Natural killer cell (primary cell): Measurements from ENCODE around the gene RNF169. TPM values are rescaled to one million over a fixed set of nuclear protein-coding genes. Genes with fewer than 3 reads are reported as not detected.
"Not testable (repeated sequence)": the region's sequence is repeated elsewhere in the genome, so short reads cannot be mapped to it uniquely, and the experiment has no call there.

Experiments
- ATAC-seq, 3 donors: fragments of 150-1000 bp in 2 of 3; fragments of 200-7000 bp in 1 of 3; cut with Tn5 transposase; 1 replicate in 1 of 3; 2 replicates in 2 of 3; pipeline ENCODE4 v1.10.0; 2021; ENCODE audit warnings: mild to moderate bottlenecking in 2 of 3, moderate library complexity in 2 of 3
- DNase-seq, 2 donors: peaks; one replicate each; pipeline versions ENCODE4 v3.0.0 to v3.0.0-alpha.2; 2013 to 2021; ENCODE audit warnings: mixed read lengths in 1 of 2
- H3K27ac ChIP-seq: one replicate; pipeline ENCODE4 v1.5.1; 2013; ENCODE audit warnings: mild to moderate bottlenecking, low read length
- H3K27me3 ChIP-seq: one replicate; pipeline ENCODE4 v1.6.1; 2013; ENCODE audit warnings: low read length; ENCODE audit not compliant: control insufficient read depth, insufficient read depth
- H3K36me3 ChIP-seq: one replicate; pipeline ENCODE4 v1.6.1; 2013; ENCODE audit warnings: low read length; ENCODE audit not compliant: control insufficient read depth, insufficient read depth
- H3K4me1 ChIP-seq: one replicate; pipeline ENCODE4 v1.6.1; 2013; ENCODE audit warnings: low read length; ENCODE audit not compliant: control insufficient read depth, insufficient read depth
- H3K4me3 ChIP-seq: one replicate; pipeline ENCODE4 v1.5.1; 2013; ENCODE audit warnings: low read length
- H3K9me3 ChIP-seq: one replicate; pipeline ENCODE4 v1.6.1; 2013; ENCODE audit warnings: low read length; ENCODE audit not compliant: control insufficient read depth, insufficient read depth
- H3K27ac Mint-ChIP-seq, 2 donors: one replicate each; pipeline ENCODE4 v1.8.0; 2022; ENCODE audit warnings: mild to moderate bottlenecking in 2 of 2, mixed read lengths in 2 of 2, moderate library complexity in 1 of 2
- H3K27me3 Mint-ChIP-seq, 2 donors: one replicate each; pipeline ENCODE4 v1.8.0; 2022; ENCODE audit warnings: low read depth in 2 of 2, mixed read lengths in 2 of 2
- H3K36me3 Mint-ChIP-seq: one replicate; pipeline ENCODE4 v1.8.0; 2022; ENCODE audit warnings: mixed read lengths
- H3K4me1 Mint-ChIP-seq, 2 donors: one replicate each; pipeline ENCODE4 v1.8.0; 2022; ENCODE audit warnings: mixed read lengths in 2 of 2
- H3K4me3 Mint-ChIP-seq: one replicate; pipeline ENCODE4 v1.8.0; 2022; ENCODE audit warnings: mild to moderate bottlenecking, moderate library complexity, mixed read lengths
- H3K9me3 Mint-ChIP-seq, 2 donors: one replicate each; pipeline ENCODE4 v1.8.0; 2022; ENCODE audit warnings: mixed read lengths in 2 of 2
- WGBS: methylation state at CpG from one replicate; pipeline ENCODE4 v1.1.7; 2013; ENCODE audit warnings: missing lambda C conversion rate; ENCODE audit not compliant: insufficient coverage; 5-methylcytosine and 5-hydroxymethylcytosine counted together
- intact Hi-C: fragments of 100-400 bp; cut with micrococcal nuclease; formaldehyde crosslinking; loops from one replicate; pipeline ENCODE4 v1.14.2; 2022
- total RNA-seq, 4 donors: library from RNA; stranded (reverse); fragments of 120-200 nt in 1 of 4; gene quantifications; one replicate each; pipeline versions ENCODE4 v1.2.3 to v1.2.4, GENCODE V29; 2013 to 2022
- TF ChIP-seq, protein P1 (sequence below): fragments of 200-600 bp; IDR thresholded peaks from one replicate; pipeline ENCODE4 v1.8.0; 2022; ENCODE audit warnings: antibody characterized with exemption

The RNF169 gene
- total RNA-seq, 3 donors from 2014 or later (not counting 1 experiment from before 2014, with no cell fraction given), result 29.1 to 39.8 (median 37.9) TPM

DNA sequence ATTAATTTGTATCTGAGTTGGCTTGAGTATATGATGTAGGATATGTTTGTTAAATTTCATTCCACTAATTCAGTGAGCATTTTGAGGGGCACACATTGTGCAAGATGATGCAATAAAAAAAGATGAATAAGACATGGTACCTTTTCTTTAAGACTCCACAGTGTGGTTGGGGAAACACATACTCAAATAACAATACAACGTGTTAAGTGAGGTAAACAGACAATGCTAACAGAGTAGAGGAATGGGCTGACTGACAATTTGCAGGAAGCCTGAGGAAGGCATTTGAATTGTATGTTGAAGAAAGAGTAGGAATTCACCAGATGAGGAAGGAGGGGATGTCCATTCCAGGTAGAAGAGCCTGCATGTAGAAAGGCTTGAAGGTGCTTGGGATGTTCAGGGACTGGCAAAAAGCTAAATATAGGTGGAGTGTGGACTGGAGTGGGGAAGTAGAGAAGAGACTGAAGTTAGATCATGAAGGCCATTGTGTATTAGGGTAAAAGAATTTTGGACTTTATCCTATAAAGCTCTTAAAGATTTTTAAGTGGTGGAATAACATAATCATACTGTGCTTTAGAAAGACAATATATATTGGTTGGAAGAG is 6.8 kb downstream of the RNF169 start:
- Histone ChIP-seq H3K9me3 (no peaks in the 10 kb centered on the region), H3K27ac (no peak overlapping the region)
- H3K9me3 Mint-ChIP-seq, result no peaks in the 10 kb centered on the region

DNA sequence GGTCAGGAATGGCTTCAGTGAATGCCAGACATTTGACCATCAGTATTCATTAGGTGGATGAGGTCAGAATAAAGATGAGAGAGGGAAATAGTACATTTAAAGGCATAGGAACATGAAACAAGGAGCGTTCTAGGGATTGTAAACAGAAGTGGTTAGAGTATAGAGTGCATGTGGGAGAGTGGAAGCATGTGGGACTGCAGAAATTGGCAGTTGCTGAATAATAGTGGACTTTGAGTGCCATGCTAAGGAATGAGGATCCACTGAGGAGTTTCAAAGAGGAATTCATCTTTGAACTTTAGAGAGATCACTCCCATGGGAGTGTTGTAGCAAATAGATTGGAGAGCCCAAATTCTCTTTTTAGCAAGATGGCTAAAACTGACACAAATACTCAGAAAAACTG is 7.9 kb downstream of the RNF169 start:
- 97% methylated on average over 1 of the region's 1 CpG for WGBS

More for the DNA sequence above, 6.8 kb downstream of the RNF169 start:
- intact Hi-C loops, result no loop called here
- no peak overlapping the region for H3K4me3 Mint-ChIP-seq
- Histone ChIP-seq H3K4me3 (no peak overlapping the region), H3K27me3 (no peaks in the 10 kb centered on the region), H3K36me3 (no peaks in the 10 kb centered on the region), H3K4me1 (peaks cover 10% of the 10 kb centered on the region)
- TF ChIP-seq, protein P1, sequence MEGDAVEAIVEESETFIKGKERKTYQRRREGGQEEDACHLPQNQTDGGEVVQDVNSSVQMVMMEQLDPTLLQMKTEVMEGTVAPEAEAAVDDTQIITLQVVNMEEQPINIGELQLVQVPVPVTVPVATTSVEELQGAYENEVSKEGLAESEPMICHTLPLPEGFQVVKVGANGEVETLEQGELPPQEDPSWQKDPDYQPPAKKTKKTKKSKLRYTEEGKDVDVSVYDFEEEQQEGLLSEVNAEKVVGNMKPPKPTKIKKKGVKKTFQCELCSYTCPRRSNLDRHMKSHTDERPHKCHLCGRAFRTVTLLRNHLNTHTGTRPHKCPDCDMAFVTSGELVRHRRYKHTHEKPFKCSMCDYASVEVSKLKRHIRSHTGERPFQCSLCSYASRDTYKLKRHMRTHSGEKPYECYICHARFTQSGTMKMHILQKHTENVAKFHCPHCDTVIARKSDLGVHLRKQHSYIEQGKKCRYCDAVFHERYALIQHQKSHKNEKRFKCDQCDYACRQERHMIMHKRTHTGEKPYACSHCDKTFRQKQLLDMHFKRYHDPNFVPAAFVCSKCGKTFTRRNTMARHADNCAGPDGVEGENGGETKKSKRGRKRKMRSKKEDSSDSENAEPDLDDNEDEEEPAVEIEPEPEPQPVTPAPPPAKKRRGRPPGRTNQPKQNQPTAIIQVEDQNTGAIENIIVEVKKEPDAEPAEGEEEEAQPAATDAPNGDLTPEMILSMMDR, result no peak
- H3K4me1 Mint-ChIP-seq, result peaks cover 20 to 29% of the 10 kb centered on the region in 2 donors
- WGBS, result 57% methylated on average over 1 of the region's 1 CpG
- ATAC-seq, result peak in 2 of 3 donors; percentile 40 to 47
- DNase-seq, result no peak
- peak overlapping the region; percentile 2 to 14 for H3K27ac Mint-ChIP-seq
- H3K36me3 Mint-ChIP-seq, result no peaks in the 10 kb centered on the region
- no peaks in the 10 kb centered on the region for H3K27me3 Mint-ChIP-seq

DNA sequence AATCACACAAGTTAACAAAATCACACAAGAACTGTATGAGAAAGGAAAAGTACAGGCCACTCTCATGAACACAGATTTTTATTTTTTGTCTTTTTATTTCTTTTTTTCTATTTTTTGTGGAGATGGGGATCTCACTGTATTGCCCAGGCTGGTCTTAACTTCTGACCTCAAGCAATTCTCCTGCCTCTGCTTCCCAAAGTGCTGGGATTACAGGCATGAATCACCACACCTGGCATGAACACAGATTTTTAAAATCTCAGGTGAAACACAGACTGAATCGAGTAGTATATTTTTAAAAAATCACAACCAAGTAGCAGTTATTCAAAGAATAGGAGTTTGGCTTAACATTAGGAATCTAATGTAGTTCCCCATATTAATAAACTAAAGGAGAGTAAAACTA is 18.3 kb downstream of the RNF169 start:
- H3K36me3 Mint-ChIP-seq, result no peaks in the 10 kb centered on the region
- no peak overlapping the region for H3K27ac ChIP-seq
- no CpG with 5 or more reads among the region's 1 CpG for WGBS
- H3K9me3 ChIP-seq, result no peaks in the 10 kb centered on the region
- H3K36me3 ChIP-seq, result no peaks in the 10 kb centered on the region
- H3K27ac Mint-ChIP-seq, result peak overlapping the region in 1 of 2 donors; percentile 42
- no peak for DNase-seq
- H3K4me1 ChIP-seq, result peaks cover 21% of the 10 kb centered on the region
- H3K4me3 Mint-ChIP-seq, result no peak overlapping the region
- H3K27me3 ChIP-seq, result no peaks in the 10 kb centered on the region
- peaks cover 61 to 70% of the 10 kb centered on the region in 2 donors for H3K4me1 Mint-ChIP-seq
- H3K4me3 ChIP-seq, result no peak overlapping the region
- no peak for ATAC-seq
- no peaks in the 10 kb centered on the region for H3K9me3 Mint-ChIP-seq
- TF ChIP-seq, protein P1, result no peak
- intact Hi-C loops, result no loop called here
- no peaks in the 10 kb centered on the region for H3K27me3 Mint-ChIP-seq

More for the DNA sequence above, 7.9 kb downstream of the RNF169 start:
- Mint-ChIP-seq H3K4me1 (peaks cover 20 to 24% of the 10 kb centered on the region in 2 donors), H3K4me3 (no peak overlapping the region), H3K9me3 (no peaks in the 10 kb centered on the region), H3K27ac (no peak overlapping the region), H3K27me3 (no peaks in the 10 kb centered on the region), H3K36me3 (no peaks in the 10 kb centered on the region)
- intact Hi-C loops, result no loop called here
- TF ChIP-seq, protein P1, result no peak
- no peaks in the 10 kb centered on the region for H3K36me3 ChIP-seq
- H3K27me3 ChIP-seq, result no peaks in the 10 kb centered on the region
- H3K27ac ChIP-seq, result no peak overlapping the region
- ATAC-seq (no peak), DNase-seq (no peak)
- H3K4me3 ChIP-seq, result no peak overlapping the region
- H3K9me3 ChIP-seq, result no peaks in the 10 kb centered on the region
- H3K4me1 ChIP-seq, result peaks cover 4% of the 10 kb centered on the region

DNA sequence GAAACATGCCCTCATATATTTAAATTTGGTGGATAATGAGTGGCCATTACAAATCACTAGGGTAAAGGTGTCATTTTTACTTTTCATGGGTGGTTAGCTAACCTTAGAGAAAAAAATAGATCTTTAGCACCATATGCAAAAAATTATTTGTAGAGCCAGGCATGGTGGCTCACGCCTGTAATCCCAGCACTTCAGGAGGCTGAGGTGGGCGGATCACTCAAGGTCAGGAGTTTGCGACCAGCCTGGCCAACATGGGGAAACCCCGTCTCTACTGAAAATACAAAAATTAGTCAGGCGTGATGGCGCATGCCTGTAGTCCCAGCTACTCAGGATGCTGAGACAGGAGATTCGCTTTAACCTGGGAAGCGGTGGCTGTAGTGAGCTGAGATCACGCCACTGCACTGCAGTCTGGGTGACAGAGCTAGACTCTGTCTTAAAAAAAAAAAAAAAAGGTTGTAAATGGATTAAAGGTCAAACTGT is 19.6 kb downstream of the RNF169 start:
- H3K9me3 ChIP-seq, intact Hi-C loops, H3K4me3 Mint-ChIP-seq, H3K4me3 ChIP-seq, H3K36me3 ChIP-seq, H3K27me3 Mint-ChIP-seq, H3K27ac ChIP-seq, H3K36me3 Mint-ChIP-seq, DNase-seq, H3K9me3 Mint-ChIP-seq, H3K27me3 ChIP-seq: not testable (repeated sequence)
- peak overlapping the region; percentile 27 to 83 for H3K27ac Mint-ChIP-seq
- peak in 1 of 3 donors; percentile 40 for ATAC-seq
- H3K4me1 Mint-ChIP-seq, result peaks cover 51 to 68% of the 10 kb centered on the region in 2 donors
- H3K4me1 ChIP-seq, result peaks cover 21% of the 10 kb centered on the region
- 61% methylated on average over 9 of the region's 9 CpGs for WGBS
